HepG2 (cell line): ENCODE measurements around the gene ANAPC5. TPM values are rescaled to one million over a fixed set of nuclear protein-coding genes. Genes with fewer than 3 reads are reported as not detected.

ENCODE experiments used
- ATAC-seq: fragments of 200-7000 bp; cut with Tn5 transposase; 3 replicates; pipeline ENCODE4 v1.9.1; 2020; ENCODE audit warnings: mild to moderate bottlenecking, moderate library complexity
- BruUV-seq: library from RNA; stranded (reverse); fragments of 400-500 nt; replicated peaks from 2 replicates; lab custom pipeline; 2021; lab: Mats Ljungman, UMichigan
- CTCF ChIA-PET: fragments of 300-600 bp; formaldehyde crosslinking; extraction: SDS; loops from one replicate; lab custom pipeline; 2021; ENCODE audit warnings: low total read pairs, inconsistent platforms, low intra/inter-chr PET ratio; lab: Yijun Ruan, JAX
- POLR2A ChIA-PET: fragments of 350-600 bp; sonication (Branson Sonifier 250); formaldehyde crosslinking; loops from one replicate; lab custom pipeline; 2020; ENCODE audit warnings: antibody characterized with exemption, inconsistent platforms; lab: Yijun Ruan, JAX
- DNase-seq: peaks from one replicate; pipeline ENCODE4 v3.0.0-alpha.2; 2015; ENCODE audit warnings: low spot score
- FAIRE-seq: peaks from 3 replicates; lab custom pipeline; 2011; peaks lifted over from hg19 to GRCh38; lab: Jason Lieb, UNC
- H2AFZ ChIP-seq: one replicate; pipeline ENCODE4 v1.6.1; 2011; ENCODE audit warnings: low read length, inconsistent platforms
- H3K27ac ChIP-seq: fragments of 300-600 bp; 3 replicates; pipeline ENCODE4 v1.8.0; 2011; ENCODE audit warnings: mixed run types, mild to moderate bottlenecking, mixed read lengths, low read length, inconsistent platforms; ENCODE audit not compliant: insufficient read depth; ENCODE audit errors: extremely low read length
- H3K27me3 ChIP-seq, 2 experiments: fragments of 200-600 bp in 1 of 2; 2 replicates in 1 of 2; 3 replicates in 1 of 2; pipeline versions ENCODE4 v1.6.0 to v1.8.0; 2011; ENCODE audit warnings: low read length in 2 of 2, mild to moderate bottlenecking in 2 of 2, moderate library complexity in 2 of 2, inconsistent platforms in 1 of 2; ENCODE audit not compliant: insufficient read depth in 2 of 2, control insufficient read depth in 1 of 2
- H3K36me3 ChIP-seq, 2 experiments: fragments of 200-600 bp in 1 of 2; replicated peaks in 1 of 2; 2 replicates in 1 of 2; 3 replicates in 1 of 2; pipeline versions ENCODE4 v1.5.1 to v1.8.0; 2011; ENCODE audit warnings: low read length in 2 of 2, inconsistent platforms in 1 of 2; ENCODE audit not compliant: insufficient read depth in 2 of 2, control insufficient read depth in 1 of 2
- H3K4me1 ChIP-seq: 2 replicates; pipeline ENCODE4 v1.5.1; 2012; ENCODE audit warnings: low read length, inconsistent platforms; ENCODE audit not compliant: insufficient read depth
- H3K4me2 ChIP-seq: 2 replicates; pipeline ENCODE4 v1.6.0; 2011; ENCODE audit warnings: low read depth, low read length, inconsistent platforms
- H3K4me3 ChIP-seq, 3 experiments: fragments of 200-600 bp in 1 of 3; sonication (generic), shearing (Covaris generic) in 1 of 3; replicated peaks in 1 of 3; 2 replicates each; pipeline ENCODE4 v1.5.1; 2011 to 2016; ENCODE audit warnings: low read length in 3 of 3, inconsistent platforms in 2 of 3, low read depth in 2 of 3, mild to moderate bottlenecking in 2 of 3, control low read depth in 1 of 3, mixed read lengths in 1 of 3; ENCODE audit not compliant: insufficient read depth in 1 of 3
- H3K79me2 ChIP-seq: one replicate; pipeline ENCODE4 v1.6.1; 2011; ENCODE audit warnings: low read length, inconsistent platforms; ENCODE audit not compliant: insufficient read depth
- H3K9ac ChIP-seq: 2 replicates; pipeline ENCODE4 v1.6.0; 2011; ENCODE audit warnings: mild to moderate bottlenecking, low read depth, low read length, inconsistent platforms; ENCODE audit not compliant: insufficient read depth
- H3K9me3 ChIP-seq: 2 replicates; pipeline ENCODE4 v1.5.1; 2012; ENCODE audit warnings: mild to moderate bottlenecking, low read length
- H4K20me1 ChIP-seq: 2 replicates; pipeline ENCODE4 v1.6.0; 2011; ENCODE audit warnings: inconsistent platforms, mild to moderate bottlenecking, low read length, moderate library complexity; ENCODE audit not compliant: insufficient read depth
- ZNF276 ChIP-seq: sonication (generic); formaldehyde crosslinking; IDR thresholded peaks from 2 replicates; pipeline ENCODE4 v1.4.0; 2020; ENCODE audit warnings: mild to moderate bottlenecking, low read depth, missing genetic modification reagents
- ZNF883 ChIP-seq: sonication (generic); formaldehyde crosslinking; IDR thresholded peaks from 2 replicates; pipeline ENCODE4 v1.5.1; 2020; ENCODE audit warnings: mild to moderate bottlenecking, missing genetic modification reagents; ENCODE audit errors: not compliant biosample characterization
- WGBS: methylation state at CpG from one replicate; pipeline ENCODE4 v1.1.6; 2017; ENCODE audit warnings: low lambda C conversion rate; 5-methylcytosine and 5-hydroxymethylcytosine counted together
- in situ Hi-C: cut with HindIII; loops from 2 replicates; pipeline ENCODE4 v1.10.0; 2017; ENCODE audit warnings: low pct_unique_long_range_greater_than_20kb; ENCODE audit not compliant: extremely low pct_ligation_motif_present
- intact Hi-C: fragments of 100-400 bp; cut with micrococcal nuclease; formaldehyde crosslinking; loops from one replicate; pipeline ENCODE4 v1.10.0; 2022; ENCODE audit not compliant: unreplicated experiment
- polyA plus RNA-seq, 8 experiments: library from polyadenylated mRNA; depleted of rRNA in 3 of 8; stranded (reverse) in 7 of 8; unstranded in 1 of 8; fragments of >200 nt; fragmentation: Illumina TruSeq in 4 of 8; extraction: Trizol in 4 of 8; gene quantifications; 2 replicates each; pipeline versions ENCODE4 v1.2.1 to v1.2.3, GENCODE V29; 2011 to 2016; ENCODE audit warnings: low read depth in 4 of 8, missing spikeins in 1 of 8, mixed read lengths in 1 of 8; ENCODE audit not compliant: insufficient read depth in 1 of 8
- total RNA-seq, 5 experiments: library from RNA; depleted of rRNA; stranded (reverse); fragments of >200 nt; fragmentation: Illumina TruSeq; extraction: Trizol; gene quantifications; 2 replicates each; pipeline ENCODE4 v1.2.3, GENCODE V29; 2016; ENCODE audit warnings: low read depth in 1 of 5
- TF ChIP-seq, protein P1 (sequence below): sonication (generic); formaldehyde crosslinking; IDR thresholded peaks from 2 replicates; pipeline ENCODE4 v1.4.0; 2020; ENCODE audit warnings: missing genetic modification reagents, borderline replicate concordance

Gene ANAPC5
- total and polyA plus RNA-seq, 2 of the 13 experiments (the other 11 are each of a cell fraction or from before 2014, with no cell fraction given), result 146 to 161 TPM

- H3K4me2 ChIP-seq, result peak overlapping the region; percentile 29; the same call in 1 of the 2 replicates
- no peak overlapping the region for H2AFZ ChIP-seq
These were observed 50.3 kb downstream of the ANAPC5 start for GRCh38 chr12:121301876-121302275.

More at GRCh38 chr12:121301876-121302275, 50.3 kb downstream of the ANAPC5 start:
- Histone ChIP-seq H3K9me3 (no peaks in the 10 kb centered on the region), H3K36me3 (no peaks in the 10 kb centered on the region), H3K27ac (no peak overlapping the region), H3K9ac (no peak overlapping the region), H3K27me3 (no peaks in the 10 kb centered on the region), H3K4me3 (no peak overlapping the region), H4K20me1 (no peaks in the 10 kb centered on the region), H3K79me2 (no peaks in the 10 kb centered on the region), H3K4me1 (peaks cover 26% of the 10 kb centered on the region)
- TF ChIP-seq ZNF883 (CRISPR knock-in tag) (no peak), ZNF276 (CRISPR knock-in tag) (no peak)
- TF ChIP-seq, protein P1, sequence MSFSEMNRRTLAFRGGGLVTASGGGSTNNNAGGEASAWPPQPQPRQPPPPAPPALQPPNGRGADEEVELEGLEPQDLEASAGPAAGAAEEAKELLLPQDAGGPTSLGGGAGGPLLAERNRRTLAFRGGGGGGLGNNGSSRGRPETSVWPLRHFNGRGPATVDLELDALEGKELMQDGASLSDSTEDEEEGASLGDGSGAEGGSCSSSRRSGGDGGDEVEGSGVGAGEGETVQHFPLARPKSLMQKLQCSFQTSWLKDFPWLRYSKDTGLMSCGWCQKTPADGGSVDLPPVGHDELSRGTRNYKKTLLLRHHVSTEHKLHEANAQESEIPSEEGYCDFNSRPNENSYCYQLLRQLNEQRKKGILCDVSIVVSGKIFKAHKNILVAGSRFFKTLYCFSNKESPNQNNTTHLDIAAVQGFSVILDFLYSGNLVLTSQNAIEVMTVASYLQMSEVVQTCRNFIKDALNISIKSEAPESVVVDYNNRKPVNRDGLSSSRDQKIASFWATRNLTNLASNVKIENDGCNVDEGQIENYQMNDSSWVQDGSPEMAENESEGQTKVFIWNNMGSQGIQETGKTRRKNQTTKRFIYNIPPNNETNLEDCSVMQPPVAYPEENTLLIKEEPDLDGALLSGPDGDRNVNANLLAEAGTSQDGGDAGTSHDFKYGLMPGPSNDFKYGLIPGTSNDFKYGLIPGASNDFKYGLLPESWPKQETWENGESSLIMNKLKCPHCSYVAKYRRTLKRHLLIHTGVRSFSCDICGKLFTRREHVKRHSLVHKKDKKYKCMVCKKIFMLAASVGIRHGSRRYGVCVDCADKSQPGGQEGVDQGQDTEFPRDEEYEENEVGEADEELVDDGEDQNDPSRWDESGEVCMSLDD (CRISPR knock-in tag), result no peak
- FAIRE-seq, result no peak
- WGBS, result 29% methylated on average over 4 of the region's 4 CpGs
- in situ Hi-C loops, result no loop called here
- ChIA-PET CTCF (no interaction called here), POLR2A (interaction anchor here (1.7 kb wide), 1 partner anchor 51 kb away, joined by 4 read pairs; the partner anchor contains the start of gene ANAPC5)
- no peak for DNase-seq
- no peak for ATAC-seq
- intact Hi-C loops, result no loop called here
- BruUV-seq, result no TSS peak
